Suprapubic skin (tissue), 4 donors: ENCODE results near the gene PAM16.

Experiments
- CTCF ChIP-seq, 2 donors: fragments of 200-600 bp in 1 of 2; fragments of 450-650 bp in 1 of 2; sonication (generic) in 1 of 2; IDR thresholded peaks; one replicate each; pipeline ENCODE4 v1.5.1; 2016 to 2019; ENCODE audit warnings: antibody characterized with exemption in 2 of 2, mild to moderate bottlenecking in 1 of 2, moderate library complexity in 1 of 2
- EP300 ChIP-seq: sonication (generic); formaldehyde crosslinking; IDR thresholded peaks from one replicate; pipeline ENCODE4 v1.6.1; 2017; ENCODE audit warnings: antibody characterized with exemption
- POLR2A ChIP-seq, 2 donors: fragments of 450-650 bp; IDR thresholded peaks; one replicate each; pipeline ENCODE4 v1.6.1; 2017; ENCODE audit warnings: antibody characterized with exemption in 2 of 2, mild to moderate bottlenecking in 2 of 2, moderate library complexity in 2 of 2
- POLR2AphosphoS5 ChIP-seq, 3 donors: sonication (generic); formaldehyde crosslinking; IDR thresholded peaks; one replicate each; pipeline ENCODE4 v1.6.1; 2017; ENCODE audit warnings: antibody characterized with exemption in 3 of 3

GRCh38 chr16:4319454-4320421 is 31.4 kb downstream of the PAM16 start:
- TF ChIP-seq POLR2A (IDR thresholded peaks at IDR 0.05) (no peak), CTCF (IDR thresholded peaks at IDR 0.05) (no peak), POLR2AphosphoS5 (IDR thresholded peaks at IDR 0.05) (no peak), EP300 (no peak)
